Upper lobe of left lung (tissue), 6 donors: ENCODE measurements around the gene LRIT2. TPM values are rescaled to one million over a fixed set of nuclear protein-coding genes. Genes with fewer than 3 reads are reported as not detected.

ENCODE experiments used
- ATAC-seq, 2 donors: fragments of 200-7000 bp; cut with Tn5 transposase; one replicate each; pipeline ENCODE4 v1.9.1; 2022; ENCODE audit warnings: mild to moderate bottlenecking in 2 of 2, moderate library complexity in 2 of 2; ENCODE audit not compliant: low FRiP score in 2 of 2
- DNase-seq, 2 donors: peaks; one replicate each; pipeline ENCODE4 v3.0.0-alpha.2; 2019 to 2020
- H3K27ac ChIP-seq, 4 donors: fragments of 200-600 bp; sonication (generic); one replicate each; pipeline ENCODE4 v1.5.1; 2016 to 2019
- H3K27me3 ChIP-seq, 4 donors: fragments of 200-600 bp; sonication (generic); one replicate each; pipeline ENCODE4 v1.5.1; 2017 to 2019
- H3K36me3 ChIP-seq, 4 donors: fragments of 200-600 bp; sonication (generic); one replicate each; pipeline ENCODE4 v1.5.1; 2016 to 2019
- H3K4me1 ChIP-seq, 4 donors: fragments of 200-600 bp; sonication (generic); one replicate each; pipeline ENCODE4 v1.5.1; 2018 to 2019
- H3K4me3 ChIP-seq, 4 donors: fragments of 200-600 bp; sonication (generic); one replicate each; pipeline ENCODE4 v1.5.1; 2017 to 2019; ENCODE audit warnings: mild to moderate bottlenecking in 2 of 4, moderate library complexity in 1 of 4
- H3K9me3 ChIP-seq, 4 donors: fragments of 200-600 bp; sonication (generic); one replicate each; pipeline ENCODE4 v1.5.1; 2018 to 2019
- CTCF ChIP-seq, 6 experiments: fragments of 450-650 bp in 4 of 6; fragments of 200-600 bp in 2 of 6; sonication (generic) in 2 of 6; IDR thresholded peaks; one replicate each; pipeline ENCODE4 v1.5.1; 2016 to 2019; ENCODE audit warnings: antibody characterized with exemption in 6 of 6
- EP300 ChIP-seq, 4 donors: sonication (generic); formaldehyde crosslinking; IDR thresholded peaks; one replicate each; pipeline ENCODE4 v1.5.1; 2017; ENCODE audit warnings: antibody characterized with exemption in 4 of 4, control low read depth in 2 of 4
- POLR2A ChIP-seq, 4 donors: fragments of 450-650 bp; IDR thresholded peaks; one replicate each; pipeline ENCODE4 v1.5.1; 2016 to 2017; ENCODE audit warnings: antibody characterized with exemption in 4 of 4, mild to moderate bottlenecking in 2 of 4
- POLR2AphosphoS5 ChIP-seq, 2 donors: sonication (generic); formaldehyde crosslinking; IDR thresholded peaks; one replicate each; pipeline ENCODE4 v1.5.1; 2017; ENCODE audit warnings: antibody characterized with exemption in 2 of 2
- WGBS, 2 donors: methylation state at CpG; one replicate each; pipeline ENCODE4 v1.1.5; 2017 to 2018; 5-methylcytosine and 5-hydroxymethylcytosine counted together
- total RNA-seq, 6 donors: library from RNA; depleted of rRNA in 4 of 6; stranded (reverse); fragments of >200 nt in 4 of 6; gene quantifications; one replicate each; pipeline versions ENCODE4 v1.1.0 to v1.2.1, GENCODE V29; 2016 to 2021
- donor health status: DM: no; HTN: no; CAD: no; lungs with moderate emphysema.
- donor health status: DM: no; HTN: yes; CAD: no; lungs with severe emphysema.

LRIT2 gene
- total RNA-seq, 6 donors from 2014 or later, result not detected

GRCh38 chr10:84237199-84238051, 12.1 kb upstream of the LRIT2 start:
- no peaks in the 10 kb centered on the region for H3K4me1 ChIP-seq
- WGBS, 2 donors, result 64% methylated on average over 22 to 43 of the region's 52 CpGs
- no peaks in the 10 kb centered on the region for H3K36me3 ChIP-seq
- no peaks in the 10 kb centered on the region for H3K27me3 ChIP-seq
- H3K27ac ChIP-seq, result no peak overlapping the region
- H3K9me3 ChIP-seq, result no peaks in the 10 kb centered on the region
- no peak overlapping the region for H3K4me3 ChIP-seq
- TF ChIP-seq POLR2A (IDR thresholded peaks at IDR 0.05) (no peak), POLR2AphosphoS5 (IDR thresholded peaks at IDR 0.05) (no peak), EP300 (IDR thresholded peaks at IDR 0.05) (no peak), CTCF (IDR thresholded peaks at IDR 0.05) (no peak)
- no peak for ATAC-seq
- DNase-seq, result peak in 1 of 2 donors; percentile 77

GRCh38 chr10:84236807-84237198, 11.5 kb upstream of the LRIT2 start:
- no peak for DNase-seq
- TF ChIP-seq CTCF (IDR thresholded peaks at IDR 0.05), result no peak
- Histone ChIP-seq H3K27ac (no peak overlapping the region), H3K4me3 (no peak overlapping the region), H3K4me1 (no peaks in the 10 kb centered on the region), H3K36me3 (no peaks in the 10 kb centered on the region), H3K9me3 (no peaks in the 10 kb centered on the region), H3K27me3 (no peaks in the 10 kb centered on the region)
- WGBS, 2 donors, result 87 to 91% methylated on average over 6 of the region's 6 CpGs
- no peak for ATAC-seq

DNA sequence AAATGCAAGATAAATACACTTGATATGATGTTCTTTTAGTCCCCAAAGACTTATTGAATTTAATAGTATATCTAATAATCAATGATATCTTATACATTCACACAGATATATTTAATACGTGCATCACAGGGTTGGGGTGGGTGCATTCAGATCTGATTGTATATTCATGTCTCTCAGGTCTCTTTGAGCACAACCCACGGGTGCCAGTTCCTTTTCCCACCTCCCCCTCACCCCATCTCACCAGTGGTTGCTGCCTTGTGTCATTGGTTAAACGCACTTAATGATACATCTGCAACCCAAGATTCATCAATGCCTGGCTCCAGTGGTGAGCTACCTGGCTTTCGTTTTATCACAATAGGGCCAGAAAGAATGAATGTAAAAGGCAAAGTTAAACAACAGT, 9.8 kb upstream of the LRIT2 start:
- WGBS, 2 donors, result 76 to 82% methylated on average over 4 of the region's 4 CpGs
- H3K36me3 ChIP-seq, result no peaks in the 10 kb centered on the region
- no peaks in the 10 kb centered on the region for H3K4me1 ChIP-seq
- no peaks in the 10 kb centered on the region for H3K27me3 ChIP-seq
- H3K27ac ChIP-seq, result no peak overlapping the region
- ATAC-seq (no peak), DNase-seq (no peak)
- no peak overlapping the region for H3K4me3 ChIP-seq
- TF ChIP-seq EP300 (IDR thresholded peaks at IDR 0.05) (no peak), POLR2AphosphoS5 (IDR thresholded peaks at IDR 0.05) (no peak), CTCF (IDR thresholded peaks at IDR 0.05) (no peak)
- H3K9me3 ChIP-seq, result no peaks in the 10 kb centered on the region

DNA sequence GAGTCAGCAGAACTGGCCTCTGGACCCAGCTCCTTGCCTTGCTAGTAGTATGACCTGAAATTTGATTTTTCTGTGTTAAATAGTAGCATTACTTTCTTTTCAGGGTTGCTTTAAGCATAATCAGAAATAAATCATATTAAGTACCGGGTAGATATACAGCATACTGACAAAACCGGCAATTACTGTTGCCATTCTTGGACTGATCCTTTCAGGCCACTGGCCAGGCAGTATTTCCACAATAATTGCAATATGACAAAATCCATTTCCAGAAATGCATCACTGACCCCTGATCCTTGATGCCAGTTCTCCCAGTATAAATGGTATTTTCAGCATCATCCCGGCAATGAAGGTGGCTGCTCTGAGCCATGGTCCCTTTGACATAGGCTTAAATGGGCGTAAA, 9.1 kb upstream of the LRIT2 start:
- 91 to 94% methylated on average over 4 of the region's 4 CpGs for WGBS, 2 donors
- no peak for ATAC-seq

More for the DNA sequence above, 9.1 kb upstream of the LRIT2 start:
- H3K9me3 ChIP-seq, result no peaks in the 10 kb centered on the region
- H3K4me1 ChIP-seq, result no peaks in the 10 kb centered on the region
- H3K36me3 ChIP-seq, result no peaks in the 10 kb centered on the region
- TF ChIP-seq CTCF (IDR thresholded peaks at IDR 0.05) (no peak), POLR2AphosphoS5 (IDR thresholded peaks at IDR 0.05) (no peak), EP300 (IDR thresholded peaks at IDR 0.05) (no peak), POLR2A (IDR thresholded peaks at IDR 0.05) (no peak)
- no peaks in the 10 kb centered on the region for H3K27me3 ChIP-seq
- H3K4me3 ChIP-seq, result no peak overlapping the region
- no peak for DNase-seq
- H3K27ac ChIP-seq, result no peak overlapping the region
